RWPE2 (cell line): ENCODE measurements around the gene TMEM130.

Source experiments
- ATAC-seq: fragments of 200-7000 bp; cut with Tn5 transposase; 3 replicates; pipeline ENCODE4 v1.9.1; 2021; ENCODE audit warnings: low read depth
- DNase-seq: peaks from one replicate; pipeline ENCODE4 v3.0.0-alpha.2; 2020; ENCODE audit warnings: low spot score
- H3K27ac ChIP-seq: fragments of 450-650 bp; 2 replicates; pipeline ENCODE4 v1.5.1; 2017; ENCODE audit warnings: mild to moderate bottlenecking; ENCODE audit not compliant: poor library complexity, severe bottlenecking
- H3K27me3 ChIP-seq: fragments of 250-450 bp; sonication (Bioruptor Pico); 2 replicates; pipeline ENCODE4 v1.5.1; 2021; ENCODE audit warnings: mild to moderate bottlenecking, moderate library complexity; ENCODE audit not compliant: insufficient read depth, poor library complexity, severe bottlenecking
- H3K36me3 ChIP-seq: fragments of 250-450 bp; sonication (Bioruptor Pico); 2 replicates; pipeline ENCODE4 v1.5.1; 2020; ENCODE audit warnings: low read depth, mild to moderate bottlenecking, moderate library complexity
- H3K4me1 ChIP-seq: fragments of 250-450 bp; sonication (Bioruptor Pico); 2 replicates; pipeline ENCODE4 v1.5.1; 2021; ENCODE audit warnings: mild to moderate bottlenecking, moderate library complexity; ENCODE audit not compliant: insufficient read depth, poor library complexity, severe bottlenecking
- H3K4me3 ChIP-seq: fragments of 250-450 bp; sonication (Bioruptor Pico); 2 replicates; pipeline ENCODE4 v1.5.1; 2021; ENCODE audit warnings: mild to moderate bottlenecking, moderate library complexity; ENCODE audit not compliant: severe bottlenecking
- H3K9me3 ChIP-seq: fragments of 250-450 bp; sonication (Bioruptor Pico); 2 replicates; pipeline ENCODE4 v1.5.1; 2021; ENCODE audit warnings: mild to moderate bottlenecking, moderate library complexity; ENCODE audit not compliant: severe bottlenecking
- CTCF ChIP-seq: fragments of 450-650 bp; IDR thresholded peaks from one replicate; pipeline ENCODE4 v1.5.1; 2017; ENCODE audit warnings: mild to moderate bottlenecking, moderate library complexity; ENCODE audit not compliant: poor library complexity, severe bottlenecking

The TMEM130 gene

DNA sequence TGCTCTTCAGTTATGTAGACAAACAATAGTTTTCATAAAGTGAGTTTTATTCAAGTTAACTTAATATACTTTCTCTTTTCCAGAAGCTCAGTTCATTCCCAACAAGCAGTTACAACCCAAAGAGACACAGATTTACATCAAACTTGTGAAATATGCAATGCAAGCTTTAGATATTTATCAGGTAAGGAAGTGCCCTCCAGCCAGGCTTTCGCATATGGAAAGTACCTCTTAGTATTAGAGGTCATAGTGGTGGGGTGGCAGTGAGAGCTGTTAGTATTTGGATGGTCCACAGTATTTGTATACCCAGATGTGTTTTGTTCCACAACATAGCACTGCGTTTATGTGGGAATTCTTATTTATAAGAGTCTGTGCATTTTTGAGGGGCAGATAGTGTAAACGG lies 40.6 kb upstream of the TMEM130 start:
- Histone ChIP-seq H3K4me3 (no peak overlapping the region), H3K27me3 (no peaks in the 10 kb centered on the region), H3K4me1 (no peaks in the 10 kb centered on the region), H3K36me3 (peaks cover 86% of the 10 kb centered on the region), H3K9me3 (no peaks in the 10 kb centered on the region), H3K27ac (no peak overlapping the region)
- no peak for TF ChIP-seq CTCF
- ATAC-seq (no peak), DNase-seq (no peak)

DNA sequence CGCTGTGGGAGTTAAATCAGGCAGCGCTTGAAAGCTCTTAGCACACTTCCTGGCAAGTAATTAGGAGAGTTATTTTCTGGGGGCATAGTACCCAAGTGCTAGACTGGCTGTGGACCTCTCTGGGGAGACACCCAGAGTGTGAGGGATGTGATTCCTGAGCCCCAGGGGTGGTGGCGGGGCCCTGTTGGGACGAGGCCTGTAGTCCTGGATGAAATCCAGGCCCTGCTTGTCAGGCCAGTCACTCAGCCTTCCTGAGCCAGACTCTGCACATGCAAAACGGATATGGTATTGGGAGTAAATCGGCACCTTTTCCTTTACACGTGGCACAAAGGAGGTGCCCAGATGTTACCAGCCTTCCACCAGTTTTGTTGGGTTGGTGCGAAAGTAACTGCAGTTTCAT lies 39.7 kb upstream of the TMEM130 start:
- Histone ChIP-seq H3K27me3 (no peaks in the 10 kb centered on the region), H3K36me3 (peaks cover 88% of the 10 kb centered on the region), H3K9me3 (no peaks in the 10 kb centered on the region), H3K27ac (no peak overlapping the region), H3K4me1 (no peaks in the 10 kb centered on the region), H3K4me3 (no peak overlapping the region)
- no peak for TF ChIP-seq CTCF
- no peak for DNase-seq
- ATAC-seq = no peak

GRCh38 chr7:98908585-98908984 lies 38.8 kb upstream of the TMEM130 start:
- no peak overlapping the region for H3K27ac ChIP-seq
- H3K36me3 ChIP-seq = peaks cover 88% of the 10 kb centered on the region
- TF ChIP-seq CTCF = no peak
- DNase-seq (no peak), ATAC-seq (no peak)
- no peaks in the 10 kb centered on the region for H3K4me1 ChIP-seq
- no peaks in the 10 kb centered on the region for H3K27me3 ChIP-seq
- H3K4me3 ChIP-seq = no peak overlapping the region
- no peaks in the 10 kb centered on the region for H3K9me3 ChIP-seq

DNA sequence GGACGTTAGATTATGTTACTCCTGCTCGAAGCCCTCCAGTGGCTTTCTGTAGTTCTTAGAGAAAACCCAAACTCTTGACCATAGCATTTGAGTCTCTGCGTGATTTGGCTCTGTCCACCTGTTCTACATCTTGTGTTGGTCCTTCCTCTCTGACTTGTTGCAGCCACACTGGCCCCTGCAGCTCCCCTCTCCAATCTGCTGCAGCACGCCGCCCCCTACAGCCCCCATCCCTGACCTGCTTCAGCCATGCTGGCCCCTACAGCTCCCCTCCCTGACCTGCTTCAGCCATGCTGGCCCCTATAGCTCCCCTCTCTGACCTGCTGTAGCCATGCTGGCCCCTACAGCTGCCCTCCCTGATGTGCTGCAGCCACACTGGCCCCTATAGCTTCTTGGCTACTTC lies 37.8 kb upstream of the TMEM130 start:
- no peak for TF ChIP-seq CTCF
- ATAC-seq = no peak
- no peaks in the 10 kb centered on the region for H3K9me3 ChIP-seq
- no peaks in the 10 kb centered on the region for H3K4me1 ChIP-seq
- H3K4me3 ChIP-seq = no peak overlapping the region
- H3K27me3 ChIP-seq = no peaks in the 10 kb centered on the region
- H3K27ac ChIP-seq = no peak overlapping the region
- no peak for DNase-seq
- H3K36me3 ChIP-seq = peaks cover 86% of the 10 kb centered on the region

DNA sequence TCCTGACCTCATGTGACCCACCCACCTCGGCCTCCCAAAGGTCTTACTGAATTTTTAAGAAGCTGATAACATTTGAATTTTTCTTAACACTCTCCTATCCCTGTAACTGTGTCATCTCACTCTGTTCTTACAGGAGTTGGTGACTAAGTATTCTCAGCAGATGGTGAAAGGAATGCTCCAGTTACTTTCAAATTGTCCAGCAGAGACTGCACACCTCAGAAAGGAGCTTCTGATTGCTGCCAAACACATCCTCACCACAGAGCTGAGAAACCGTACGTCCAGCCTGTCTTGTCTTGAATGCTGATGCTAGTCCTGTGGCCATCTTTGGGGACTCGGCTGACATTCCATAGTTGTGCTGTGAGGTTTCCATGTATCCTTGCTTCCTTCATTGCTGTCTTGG lies 33.4 kb upstream of the TMEM130 start:
- Histone ChIP-seq H3K27ac (no peak overlapping the region), H3K36me3 (peaks cover 92% of the 10 kb centered on the region), H3K9me3 (no peaks in the 10 kb centered on the region), H3K27me3 (no peaks in the 10 kb centered on the region), H3K4me3 (no peak overlapping the region), H3K4me1 (no peaks in the 10 kb centered on the region)
- ATAC-seq = no peak
- no peak for DNase-seq
- no peak for TF ChIP-seq CTCF
